ENCODE results near the gene TXNDC11. TPM values are rescaled to one million over a fixed set of nuclear protein-coding genes. Genes with fewer than 3 reads are reported as not detected.

TXNDC11 gene
- total RNA-seq, 6 donors from 2014 or later: 81.2 to 148 (median 117) TPM

GRCh38 chr16:11722468-11722808 is 20.2 kb downstream of the TXNDC11 start:
- WGBS, 2 donors: 47 to 55% methylated on average over 3 of the region's 3 CpGs

GRCh38 chr16:11721781-11722467 is 20.7 kb downstream of the TXNDC11 start:
- Histone ChIP-seq H3K27me3 (no peaks in the 10 kb centered on the region), H3K4me3 (no peak overlapping the region), H3K36me3 (peaks cover 12 to 71% (median 31%) of the 10 kb centered on the region in 4 donors), H3K27ac (peak overlapping the region; percentile 55 to 73 (median 68)), H3K4me1 (peaks cover 12 to 49% (median 27%) of the 10 kb centered on the region in 4 donors), H3K9me3 (no peaks in the 10 kb centered on the region)
- TF ChIP-seq POLR2AphosphoS5 (IDR thresholded peaks at IDR 0.05): no peak
- no peak for TF ChIP-seq CTCF (IDR thresholded peaks at IDR 0.05)
- peak in 1 of 4 donors; percentile 19 for TF ChIP-seq EP300 (IDR thresholded peaks at IDR 0.05)
- TF ChIP-seq POLR2A (IDR thresholded peaks at IDR 0.05): no peak
- 49 to 66% methylated on average over 4 of the region's 4 CpGs for WGBS, 2 donors
- ATAC-seq (ENCODE audit: low FRiP score in 2 of 2): peak in 1 of 2 donors; percentile 61
- peak in 1 of 2 donors; percentile 39 for DNase-seq

More at GRCh38 chr16:11722468-11722808, 20.2 kb downstream of the TXNDC11 start:
- Histone ChIP-seq H3K4me3 (no peak overlapping the region), H3K4me1 (peaks cover 12 to 49% (median 29%) of the 10 kb centered on the region in 4 donors), H3K27ac (peak overlapping the region; percentile 55 to 73 (median 68)), H3K36me3 (peaks cover 12 to 71% (median 31%) of the 10 kb centered on the region in 4 donors), H3K9me3 (no peaks in the 10 kb centered on the region), H3K27me3 (no peaks in the 10 kb centered on the region)
- no peak for ATAC-seq (ENCODE audit: low FRiP score in 2 of 2)
- DNase-seq: no peak
- TF ChIP-seq POLR2AphosphoS5 (IDR thresholded peaks at IDR 0.05) (no peak), EP300 (IDR thresholded peaks at IDR 0.05) (no peak)

- Histone ChIP-seq H3K36me3 (peaks cover 12 to 65% (median 22%) of the 10 kb centered on the region in 4 donors), H3K4me1 (peaks cover 14 to 57% (median 29%) of the 10 kb centered on the region in 4 donors), H3K27ac (no peak overlapping the region), H3K27me3 (no peaks in the 10 kb centered on the region), H3K9me3 (no peaks in the 10 kb centered on the region), H3K4me3 (no peak overlapping the region)
- 94 to 96% methylated on average over 4 of the region's 4 CpGs for WGBS, 2 donors
- DNase-seq: no peak
- no peak for TF ChIP-seq CTCF (IDR thresholded peaks at IDR 0.05)
- no peak for TF ChIP-seq POLR2AphosphoS5 (IDR thresholded peaks at IDR 0.05)
- no peak for TF ChIP-seq EP300 (IDR thresholded peaks at IDR 0.05)
- TF ChIP-seq POLR2A (IDR thresholded peaks at IDR 0.05): no peak
- ATAC-seq (ENCODE audit: low FRiP score in 2 of 2): no peak
Measured at GRCh38 chr16:11719762-11720161, 22.9 kb downstream of the TXNDC11 start.

GRCh38 chr16:11719171-11719570 is 23.5 kb downstream of the TXNDC11 start:
- Histone ChIP-seq H3K4me1 (peaks cover 14 to 51% (median 31%) of the 10 kb centered on the region in 4 donors), H3K9me3 (no peaks in the 10 kb centered on the region), H3K27me3 (no peaks in the 10 kb centered on the region), H3K4me3 (no peak overlapping the region), H3K27ac (no peak overlapping the region), H3K36me3 (peaks cover 12 to 62% (median 22%) of the 10 kb centered on the region in 4 donors)
- TF ChIP-seq POLR2A (IDR thresholded peaks at IDR 0.05): no peak
- no peak for TF ChIP-seq EP300 (IDR thresholded peaks at IDR 0.05)
- no peak for TF ChIP-seq POLR2AphosphoS5 (IDR thresholded peaks at IDR 0.05)
- no peak for TF ChIP-seq CTCF (IDR thresholded peaks at IDR 0.05)
- ATAC-seq (ENCODE audit: low FRiP score in 2 of 2) (no peak), DNase-seq (no peak)

- ATAC-seq (ENCODE audit: low FRiP score in 2 of 2): no peak
- Histone ChIP-seq H3K36me3 (peaks cover 12 to 62% (median 28%) of the 10 kb centered on the region in 4 donors), H3K4me1 (peaks cover 11 to 42% (median 26%) of the 10 kb centered on the region in 4 donors)
Measured at GRCh38 chr16:11717811-11718210, 24.8 kb downstream of the TXNDC11 start.

More at GRCh38 chr16:11717811-11718210, 24.8 kb downstream of the TXNDC11 start:
- H3K27me3 ChIP-seq: no peaks in the 10 kb centered on the region
- H3K4me3 ChIP-seq: no peak overlapping the region
- no peak for DNase-seq
- H3K9me3 ChIP-seq: no peaks in the 10 kb centered on the region
- H3K27ac ChIP-seq: peak overlapping the region in 2 of 4 donors; percentile 2 to 20
- TF ChIP-seq EP300 (IDR thresholded peaks at IDR 0.05): no peak
- TF ChIP-seq POLR2AphosphoS5 (IDR thresholded peaks at IDR 0.05): no peak
- TF ChIP-seq CTCF (IDR thresholded peaks at IDR 0.05): no peak
- no peak for TF ChIP-seq POLR2A (IDR thresholded peaks at IDR 0.05)
- 54 to 61% methylated on average over 5 of the region's 5 CpGs for WGBS, 2 donors

Data from upper lobe of left lung (tissue), 6 donors.